HEK293 (cell line): ENCODE data around the gene CMC1.

ENCODE experiments used
- CTCF ChIA-PET: fragments of 350-600 bp; formaldehyde crosslinking; extraction: SDS; loops from one replicate; lab custom pipeline; 2021; ENCODE audit warnings: antibody characterized with exemption; lab: Yijun Ruan, JAX
- POLR2A ChIA-PET: fragments of 300-600 bp; formaldehyde crosslinking; extraction: SDS; loops from one replicate; lab custom pipeline; 2020; ENCODE audit warnings: antibody characterized with exemption, inconsistent platforms; lab: Yijun Ruan, JAX
- H3K27ac ChIP-seq: fragments of 200-500 bp; sonication (Bioruptor generic); 2 replicates; pipeline ENCODE4 v1.5.1; 2014; ENCODE audit warnings: low read depth, low read length, control low read depth, inconsistent platforms; ENCODE audit errors: extremely low read depth
- H3K36me3 ChIP-seq, 2 experiments: fragments of 200-500 bp in 1 of 2; sonication (Bioruptor generic) in 1 of 2; 1 replicate in 1 of 2; 2 replicates in 1 of 2; pipeline ENCODE4 v1.5.1; 2014 to 2017; ENCODE audit warnings: inconsistent platforms in 2 of 2, low read length in 2 of 2; ENCODE audit not compliant: control insufficient read depth in 2 of 2, insufficient read depth in 1 of 2
- H3K4me1 ChIP-seq: fragments of 200-500 bp; sonication (Bioruptor generic); 2 replicates; pipeline ENCODE4 v1.5.1; 2014; ENCODE audit warnings: mild to moderate bottlenecking, low read length, inconsistent platforms; ENCODE audit not compliant: control insufficient read depth, insufficient read depth
- H3K4me3 ChIP-seq: 2 replicates; pipeline ENCODE4 v1.5.1; 2011; ENCODE audit warnings: low read depth, mild to moderate bottlenecking, control low read depth, low read length, moderate library complexity
- H3K9me3 ChIP-seq: fragments of 200-500 bp; sonication (Bioruptor generic); 2 replicates; pipeline ENCODE4 v1.5.1; 2014; ENCODE audit warnings: low read depth, low read length, inconsistent platforms; ENCODE audit not compliant: control insufficient read depth, insufficient read depth
- GLI2 ChIP-seq: fragments of 450-650 bp; formaldehyde crosslinking; IDR thresholded peaks from 2 replicates; pipeline ENCODE4; 2017; ENCODE audit warnings: missing biosample characterization, missing genetic modification characterization, low read depth, borderline replicate concordance
- GLIS2 ChIP-seq: fragments of 450-650 bp; formaldehyde crosslinking; IDR thresholded peaks from 2 replicates; pipeline ENCODE4 v1.5.1; 2016; ENCODE audit warnings: missing biosample characterization, missing genetic modification characterization
- HOXC10 ChIP-seq: sonication (generic); formaldehyde crosslinking; IDR thresholded peaks from 2 replicates; pipeline ENCODE4 v1.8.1; 2023; ENCODE audit warnings: mild to moderate bottlenecking, missing genetic modification reagents
- KLF1 ChIP-seq: fragments of 450-650 bp; formaldehyde crosslinking; IDR thresholded peaks from 2 replicates; pipeline ENCODE4 v1.5.1; 2016; ENCODE audit warnings: missing biosample characterization, missing genetic modification characterization
- KLF10 ChIP-seq: fragments of 450-650 bp; IDR thresholded peaks from 2 replicates; pipeline ENCODE4 v1.5.1; 2018; ENCODE audit warnings: missing biosample characterization, mild to moderate bottlenecking, missing genetic modification characterization
- KLF7 ChIP-seq: fragments of 450-650 bp; formaldehyde crosslinking; IDR thresholded peaks from 2 replicates; pipeline ENCODE4 v1.5.1; 2016; ENCODE audit warnings: missing biosample characterization, missing genetic modification characterization, borderline replicate concordance
- SCRT1 ChIP-seq: fragments of 450-650 bp; formaldehyde crosslinking; IDR thresholded peaks from 2 replicates; pipeline ENCODE4 v1.5.1; 2016; ENCODE audit warnings: missing biosample characterization, missing genetic modification characterization, borderline replicate concordance
- ZBTB17 ChIP-seq: fragments of 450-650 bp; formaldehyde crosslinking; IDR thresholded peaks from 2 replicates; pipeline ENCODE4 v1.5.1; 2016; ENCODE audit warnings: missing biosample characterization, missing genetic modification characterization
- ZBTB20 ChIP-seq: fragments of 450-650 bp; formaldehyde crosslinking; IDR thresholded peaks from 2 replicates; pipeline ENCODE4 v1.5.1; 2016; ENCODE audit warnings: missing biosample characterization, missing genetic modification characterization
- ZFHX2 ChIP-seq: fragments of 450-650 bp; formaldehyde crosslinking; conservative IDR thresholded peaks from 2 replicates; pipeline ENCODE4 v1.5.1; 2016; ENCODE audit warnings: missing biosample characterization, missing genetic modification characterization
- ZNF132 ChIP-seq: fragments of 450-650 bp; formaldehyde crosslinking; IDR thresholded peaks from 2 replicates; pipeline ENCODE4 v1.5.1; 2017; ENCODE audit warnings: missing biosample characterization, missing genetic modification characterization, borderline replicate concordance
- ZNF24 ChIP-seq: fragments of 450-650 bp; formaldehyde crosslinking; IDR thresholded peaks from 2 replicates; pipeline ENCODE4 v1.5.1; 2016; ENCODE audit warnings: missing biosample characterization, missing genetic modification characterization
- ZNF248 ChIP-seq: fragments of 450-650 bp; formaldehyde crosslinking; IDR thresholded peaks from 2 replicates; pipeline ENCODE4 v1.5.1; 2017; ENCODE audit warnings: missing biosample characterization, missing genetic modification characterization
- ZNF341 ChIP-seq: fragments of 450-650 bp; formaldehyde crosslinking; IDR thresholded peaks from 2 replicates; pipeline ENCODE4; 2016; ENCODE audit warnings: low read depth, missing biosample characterization, missing genetic modification characterization
- ZNF350 ChIP-seq: fragments of 450-650 bp; formaldehyde crosslinking; IDR thresholded peaks from 2 replicates; pipeline ENCODE4 v1.5.0; 2017; ENCODE audit warnings: missing biosample characterization, mild to moderate bottlenecking, missing genetic modification characterization
- ZNF394 ChIP-seq: fragments of 450-650 bp; formaldehyde crosslinking; IDR thresholded peaks from 2 replicates; pipeline ENCODE4 v1.5.1; 2016; ENCODE audit warnings: missing biosample characterization, missing genetic modification characterization, mild to moderate bottlenecking, moderate library complexity, borderline replicate concordance
- ZNF426 ChIP-seq: fragments of 450-650 bp; formaldehyde crosslinking; IDR thresholded peaks from 2 replicates; pipeline ENCODE4 v1.5.1; 2017; ENCODE audit warnings: missing biosample characterization, missing genetic modification characterization, mild to moderate bottlenecking, inconsistent platforms, moderate library complexity
- ZNF513 ChIP-seq: fragments of 450-650 bp; IDR thresholded peaks from 2 replicates; pipeline ENCODE4 v1.5.1; 2018; ENCODE audit warnings: missing biosample characterization, missing genetic modification characterization
- ZNF555 ChIP-seq: fragments of 450-650 bp; formaldehyde crosslinking; conservative IDR thresholded peaks from 2 replicates; pipeline ENCODE4 v1.5.1; 2017; ENCODE audit warnings: missing biosample characterization, mild to moderate bottlenecking, missing genetic modification characterization, inconsistent platforms
- ZNF561 ChIP-seq: fragments of 450-650 bp; IDR thresholded peaks from 2 replicates; pipeline ENCODE4 v1.5.1; 2018; ENCODE audit warnings: missing biosample characterization, missing genetic modification characterization, borderline replicate concordance
- ZNF624 ChIP-seq: fragments of 450-650 bp; formaldehyde crosslinking; IDR thresholded peaks from 2 replicates; pipeline ENCODE4 v1.5.1; 2017; ENCODE audit warnings: missing biosample characterization, missing genetic modification characterization
- ZNF768 ChIP-seq: fragments of 450-650 bp; formaldehyde crosslinking; IDR thresholded peaks from 2 replicates; pipeline ENCODE4 v1.5.1; 2018; ENCODE audit warnings: missing biosample characterization, mild to moderate bottlenecking, missing genetic modification characterization
- ZSCAN18 ChIP-seq: fragments of 450-650 bp; formaldehyde crosslinking; IDR thresholded peaks from 2 replicates; pipeline ENCODE4 v1.5.1; 2016; ENCODE audit warnings: missing biosample characterization, missing genetic modification characterization
- TF ChIP-seq, protein P1 (sequence below): fragments of 450-650 bp; IDR thresholded peaks from 2 replicates; pipeline ENCODE4 v1.5.1; 2018; ENCODE audit warnings: missing biosample characterization, mild to moderate bottlenecking, missing genetic modification characterization
- TF ChIP-seq, protein P2 (sequence below): fragments of 450-650 bp; formaldehyde crosslinking; optimal IDR thresholded peaks from 2 replicates; pipeline ENCODE3; 2016; ENCODE audit warnings: missing biosample characterization, mild to moderate bottlenecking, missing genetic modification characterization
- TF ChIP-seq, protein P3 (sequence below): fragments of 450-650 bp; formaldehyde crosslinking; IDR thresholded peaks from 2 replicates; pipeline ENCODE4 v1.5.1; 2017; ENCODE audit warnings: missing biosample characterization, missing genetic modification characterization

Gene CMC1

GRCh38 chr3:28240441-28240840 is 978 bp upstream of the CMC1 start:
- Histone ChIP-seq H3K36me3 (no peaks in the 10 kb centered on the region), H3K9me3 (no peaks in the 10 kb centered on the region), H3K4me1 (no peaks in the 10 kb centered on the region), H3K27ac (no peak overlapping the region), H3K4me3 (no peak overlapping the region)
- ChIA-PET POLR2A (no interaction called here), CTCF (no interaction called here)
- TF ChIP-seq KLF10 (tag by site-specific recombination) (no peak), ZNF555 (tag by site-specific recombination) (no peak), KLF7 (tag by site-specific recombination) (no peak), ZNF768 (tag by site-specific recombination) (no peak), ZNF341 (tag by site-specific recombination) (no peak), GLI2 (tag by site-specific recombination) (no peak), ZNF350 (tag by site-specific recombination) (no peak), ZNF513 (tag by site-specific recombination) (no peak), ZNF132 (no peak), ZNF624 (tag by site-specific recombination) (no peak), ZSCAN18 (no peak), ZNF248 (tag by site-specific recombination) (no peak), ZNF561 (tag by site-specific recombination) (no peak), SCRT1 (tag by site-specific recombination) (no peak), HOXC10 (CRISPR knock-in tag) (no peak), ZNF426 (tag by site-specific recombination) (no peak), ZBTB17 (tag by site-specific recombination) (no peak)
- TF ChIP-seq, protein P1, sequence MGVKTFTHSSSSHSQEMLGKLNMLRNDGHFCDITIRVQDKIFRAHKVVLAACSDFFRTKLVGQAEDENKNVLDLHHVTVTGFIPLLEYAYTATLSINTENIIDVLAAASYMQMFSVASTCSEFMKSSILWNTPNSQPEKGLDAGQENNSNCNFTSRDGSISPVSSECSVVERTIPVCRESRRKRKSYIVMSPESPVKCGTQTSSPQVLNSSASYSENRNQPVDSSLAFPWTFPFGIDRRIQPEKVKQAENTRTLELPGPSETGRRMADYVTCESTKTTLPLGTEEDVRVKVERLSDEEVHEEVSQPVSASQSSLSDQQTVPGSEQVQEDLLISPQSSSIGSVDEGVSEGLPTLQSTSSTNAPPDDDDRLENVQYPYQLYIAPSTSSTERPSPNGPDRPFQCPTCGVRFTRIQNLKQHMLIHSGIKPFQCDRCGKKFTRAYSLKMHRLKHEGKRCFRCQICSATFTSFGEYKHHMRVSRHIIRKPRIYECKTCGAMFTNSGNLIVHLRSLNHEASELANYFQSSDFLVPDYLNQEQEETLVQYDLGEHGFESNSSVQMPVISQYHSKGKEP (tag by site-specific recombination) = no peak
- TF ChIP-seq, protein P2, sequence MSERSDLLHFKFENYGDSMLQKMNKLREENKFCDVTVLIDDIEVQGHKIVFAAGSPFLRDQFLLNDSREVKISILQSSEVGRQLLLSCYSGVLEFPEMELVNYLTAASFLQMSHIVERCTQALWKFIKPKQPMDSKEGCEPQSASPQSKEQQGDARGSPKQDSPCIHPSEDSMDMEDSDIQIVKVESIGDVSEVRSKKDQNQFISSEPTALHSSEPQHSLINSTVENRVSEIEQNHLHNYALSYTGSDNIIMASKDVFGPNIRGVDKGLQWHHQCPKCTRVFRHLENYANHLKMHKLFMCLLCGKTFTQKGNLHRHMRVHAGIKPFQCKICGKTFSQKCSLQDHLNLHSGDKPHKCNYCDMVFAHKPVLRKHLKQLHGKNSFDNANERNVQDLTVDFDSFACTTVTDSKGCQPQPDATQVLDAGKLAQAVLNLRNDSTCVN (tag by site-specific recombination) = no peak

GRCh38 chr3:28242519-28242918 is 1.1 kb downstream of the CMC1 start:
- ChIA-PET POLR2A (no interaction called here), CTCF (no interaction called here)
- no peaks in the 10 kb centered on the region for H3K4me1 ChIP-seq
- H3K36me3 ChIP-seq = no peaks in the 10 kb centered on the region
- H3K4me3 ChIP-seq = peak overlapping the region; percentile 79
- no peaks in the 10 kb centered on the region for H3K9me3 ChIP-seq
- H3K27ac ChIP-seq = no peak overlapping the region
- TF ChIP-seq ZNF513 (tag by site-specific recombination) = no peak
- TF ChIP-seq, protein P3, sequence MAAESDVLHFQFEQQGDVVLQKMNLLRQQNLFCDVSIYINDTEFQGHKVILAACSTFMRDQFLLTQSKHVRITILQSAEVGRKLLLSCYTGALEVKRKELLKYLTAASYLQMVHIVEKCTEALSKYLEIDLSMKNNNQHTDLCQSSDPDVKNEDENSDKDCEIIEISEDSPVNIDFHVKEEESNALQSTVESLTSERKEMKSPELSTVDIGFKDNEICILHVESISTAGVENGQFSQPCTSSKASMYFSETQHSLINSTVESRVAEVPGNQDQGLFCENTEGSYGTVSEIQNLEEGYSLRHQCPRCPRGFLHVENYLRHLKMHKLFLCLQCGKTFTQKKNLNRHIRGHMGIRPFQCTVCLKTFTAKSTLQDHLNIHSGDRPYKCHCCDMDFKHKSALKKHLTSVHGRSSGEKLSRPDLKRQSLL (tag by site-specific recombination) = no peak
- no peak for TF ChIP-seq ZFHX2 (tag by site-specific recombination)
- no peak for TF ChIP-seq ZNF394 (tag by site-specific recombination)
- TF ChIP-seq KLF1 (tag by site-specific recombination) = no peak
- TF ChIP-seq ZNF24 = no peak
- no peak for TF ChIP-seq GLIS2 (tag by site-specific recombination)
- no peak for TF ChIP-seq ZNF624 (tag by site-specific recombination)
- TF ChIP-seq ZBTB20 (tag by site-specific recombination) = no peak
